Mesenchymal stem cell (in vitro differentiated cells and primary cell): Measurements from ENCODE around the gene SPEN.
"Not testable (repeated sequence)": the region's sequence is repeated elsewhere in the genome, so short reads cannot be mapped to it uniquely, and the experiment has no call there.

Source experiments
- DNase-seq: peaks from one replicate; pipeline ENCODE4 v3.0.0-alpha.2; 2013
- H2AFZ ChIP-seq: one replicate; pipeline ENCODE4 v1.6.1; 2013; ENCODE audit warnings: low read depth, mild to moderate bottlenecking, control low read depth, inconsistent platforms, low read length, moderate library complexity
- H2AK5ac ChIP-seq: 2 replicates; pipeline ENCODE4 v1.6.1; 2013; ENCODE audit warnings: low read length, moderate library complexity, mild to moderate bottlenecking, inconsistent platforms; ENCODE audit not compliant: severe bottlenecking
- H2BK120ac ChIP-seq: one replicate; pipeline ENCODE4 v1.6.1; 2013; ENCODE audit warnings: low read depth, mild to moderate bottlenecking, inconsistent platforms, low read length, moderate library complexity
- H2BK12ac ChIP-seq, 2 experiments: one replicate each; pipeline ENCODE4 v1.6.1; 2013; ENCODE audit warnings: inconsistent platforms in 2 of 2, low read length in 2 of 2, mild to moderate bottlenecking in 2 of 2, moderate library complexity in 2 of 2, control low read depth in 1 of 2
- H2BK15ac ChIP-seq: one replicate; pipeline ENCODE4 v1.6.1; 2013; ENCODE audit warnings: mild to moderate bottlenecking, low read depth, inconsistent platforms; ENCODE audit not compliant: poor library complexity, severe bottlenecking
- H2BK5ac ChIP-seq: 2 replicates; pipeline ENCODE4 v1.6.1; 2013; ENCODE audit warnings: low read depth, mild to moderate bottlenecking, low read length, control low read depth, inconsistent platforms; ENCODE audit not compliant: poor library complexity, severe bottlenecking
- H3K14ac ChIP-seq, 2 experiments: one replicate each; pipeline ENCODE4 v1.6.1; 2013; ENCODE audit warnings: inconsistent platforms in 2 of 2, low read length in 2 of 2, control low read depth in 1 of 2, mild to moderate bottlenecking in 1 of 2, moderate library complexity in 1 of 2
- H3K18ac ChIP-seq, 2 experiments: one replicate each; pipeline ENCODE4 v1.6.1; 2013; ENCODE audit warnings: inconsistent platforms in 2 of 2, low read length in 2 of 2, control low read depth in 1 of 2, low read depth in 1 of 2, mild to moderate bottlenecking in 1 of 2
- H3K23ac ChIP-seq, 2 experiments: one replicate each; pipeline ENCODE4 v1.6.1; 2013; ENCODE audit warnings: inconsistent platforms in 2 of 2, low read length in 2 of 2, mild to moderate bottlenecking in 2 of 2, moderate library complexity in 2 of 2, control low read depth in 1 of 2
- H3K27ac ChIP-seq: 2 replicates; pipeline ENCODE4 v1.5.1; 2013; ENCODE audit warnings: mild to moderate bottlenecking, moderate library complexity, low read length, control low read depth, inconsistent platforms; ENCODE audit not compliant: poor library complexity, severe bottlenecking
- H3K27me3 ChIP-seq, 2 experiments: 2 replicates each; pipeline versions ENCODE4 v1.6.1 to v1.7.0; 2013; ENCODE audit warnings: low read length in 2 of 2, mild to moderate bottlenecking in 2 of 2, moderate library complexity in 2 of 2, control low read depth in 1 of 2, inconsistent platforms in 1 of 2; ENCODE audit not compliant: control insufficient read depth in 1 of 2, insufficient read depth in 1 of 2
- H3K36me3 ChIP-seq, 2 experiments: 2 replicates each; pipeline versions ENCODE4 v1.6.1 to v1.7.0; 2013; ENCODE audit warnings: low read length in 2 of 2, control low read depth in 1 of 2, inconsistent platforms in 1 of 2, low read depth in 1 of 2, mild to moderate bottlenecking in 1 of 2; ENCODE audit not compliant: insufficient read depth in 2 of 2, control insufficient read depth in 1 of 2
- H3K4ac ChIP-seq, 2 experiments: one replicate each; pipeline ENCODE4 v1.6.1; 2013; ENCODE audit warnings: inconsistent platforms in 2 of 2, low read length in 2 of 2, mild to moderate bottlenecking in 2 of 2, moderate library complexity in 2 of 2, control low read depth in 1 of 2, low read depth in 1 of 2
- H3K4me1 ChIP-seq: 2 replicates; pipeline ENCODE4 v1.6.1; 2013; ENCODE audit warnings: low read depth, low read length, control low read depth; ENCODE audit not compliant: control insufficient read depth, insufficient read depth
- H3K4me2 ChIP-seq: 2 replicates; pipeline ENCODE4 v1.6.1; 2013; ENCODE audit warnings: low read length, mild to moderate bottlenecking, inconsistent platforms; ENCODE audit not compliant: poor library complexity, severe bottlenecking
- H3K4me3 ChIP-seq, 2 experiments: 2 replicates each; pipeline versions ENCODE4 v1.5.1 to v1.7.0; 2013; ENCODE audit warnings: low read length in 2 of 2, mild to moderate bottlenecking in 2 of 2, control low read depth in 1 of 2, low read depth in 1 of 2; ENCODE audit not compliant: insufficient read depth in 1 of 2
- H3K79me1 ChIP-seq: replicated peaks from 2 replicates; pipeline ENCODE4 v1.6.1; 2013; ENCODE audit warnings: mild to moderate bottlenecking, control low read depth, low read length, inconsistent platforms; ENCODE audit not compliant: poor library complexity, severe bottlenecking
- H3K9ac ChIP-seq: 2 replicates; pipeline ENCODE4 v1.7.0; 2013; ENCODE audit warnings: mild to moderate bottlenecking, low read length, moderate library complexity
- H3K9me3 ChIP-seq: 2 replicates; pipeline ENCODE4 v1.7.0; 2013; ENCODE audit warnings: mild to moderate bottlenecking, low read length; ENCODE audit not compliant: control insufficient read depth
- H4K8ac ChIP-seq: one replicate; pipeline ENCODE4 v1.6.1; 2013; ENCODE audit warnings: inconsistent platforms, mild to moderate bottlenecking, low read length, moderate library complexity
- H4K91ac ChIP-seq: one replicate; pipeline ENCODE4 v1.6.1; 2013; ENCODE audit warnings: mild to moderate bottlenecking, low read length, inconsistent platforms
- WGBS: methylation state at CpG from one replicate; pipeline ENCODE4 v1.1.7; 2013; ENCODE audit warnings: mixed read lengths; 5-methylcytosine and 5-hydroxymethylcytosine counted together

Gene SPEN

GRCh38 chr1:15911927-15912326 is 64.4 kb downstream of the SPEN start:
- Histone ChIP-seq H2AK5ac (no peak overlapping the region), H2BK15ac (no peak overlapping the region), H3K27me3 (no peaks in the 10 kb centered on the region), H3K4me2 (no peak overlapping the region), H3K14ac (no peak overlapping the region), H2BK120ac (no peak overlapping the region), H3K4me1 (peaks cover 6% of the 10 kb centered on the region), H4K91ac (no peak overlapping the region), H2AFZ (no peak overlapping the region), H3K27ac (no peak overlapping the region), H3K9me3 (no peaks in the 10 kb centered on the region), H4K8ac (no peak overlapping the region), H3K4me3 (no peak overlapping the region), H3K23ac (no peak overlapping the region), H2BK12ac (no peak overlapping the region), H3K79me1 (peaks cover 26% of the 10 kb centered on the region), H3K36me3 (peaks cover 10 to 52% of the 10 kb centered on the region in 2 experiments), H3K9ac (no peak overlapping the region), H2BK5ac (no peak overlapping the region), H3K4ac (no peak overlapping the region), H3K18ac (no peak overlapping the region)
- 95% methylated on average over 2 of the region's 2 CpGs for WGBS
- no peak for DNase-seq

- not testable (repeated sequence) for H3K27ac ChIP-seq, H3K18ac ChIP-seq, H3K9ac ChIP-seq, H3K4ac ChIP-seq, H4K91ac ChIP-seq, H2BK12ac ChIP-seq, H4K8ac ChIP-seq, H3K4me2 ChIP-seq, H3K4me3 ChIP-seq, H2BK5ac ChIP-seq, H3K14ac ChIP-seq, H2BK15ac ChIP-seq, H2AFZ ChIP-seq, H2BK120ac ChIP-seq, DNase-seq, H3K9me3 ChIP-seq, H3K4me1 ChIP-seq, H3K23ac ChIP-seq, H3K27me3 ChIP-seq, H2AK5ac ChIP-seq
- H3K36me3 ChIP-seq, result peaks cover 10 to 59% of the 10 kb centered on the region in 2 experiments
- H3K79me1 ChIP-seq, result peaks cover 32% of the 10 kb centered on the region
- 100% methylated on average over 1 of the region's 3 CpGs for WGBS
These were observed 66.1 kb downstream of the SPEN start for GRCh38 chr1:15913607-15914006.

- Histone ChIP-seq H3K4ac (no peak overlapping the region), H2BK15ac (no peak overlapping the region), H3K4me2 (no peak overlapping the region), H3K14ac (no peak overlapping the region), H3K27me3 (no peaks in the 10 kb centered on the region), H2AK5ac (no peak overlapping the region), H3K9me3 (no peaks in the 10 kb centered on the region), H3K4me1 (peaks cover 8% of the 10 kb centered on the region), H3K79me1 (peaks cover 30% of the 10 kb centered on the region), H3K27ac (peak overlapping the region; percentile 35), H3K23ac (no peak overlapping the region), H3K9ac (peak overlapping the region; percentile 68), H2BK120ac (no peak overlapping the region), H3K4me3 (peak overlapping the region in 1 of 2 experiments; percentile 58), H2AFZ (no peak overlapping the region), H4K8ac (no peak overlapping the region), H4K91ac (no peak overlapping the region), H3K18ac (no peak overlapping the region), H3K36me3 (peaks cover 12 to 51% of the 10 kb centered on the region in 2 experiments), H2BK5ac (no peak overlapping the region), H2BK12ac (no peak overlapping the region)
- peak; percentile 54 for DNase-seq
- WGBS, result 90% methylated on average over 2 of the region's 4 CpGs
These were observed 68.5 kb downstream of the SPEN start for GRCh38 chr1:15915991-15916390.

- H3K4me1 ChIP-seq, result peaks cover 8% of the 10 kb centered on the region
- H3K18ac ChIP-seq, result peak overlapping the region in 1 of 2 experiments; percentile 43
- H3K9ac ChIP-seq, result peak overlapping the region; percentile 68
- DNase-seq, result peak; percentile 57
- no peaks in the 10 kb centered on the region for H3K9me3 ChIP-seq
- H3K14ac ChIP-seq, result no peak overlapping the region
- H3K27ac ChIP-seq, result peak overlapping the region; percentile 13
- H3K23ac ChIP-seq, result peak overlapping the region in 1 of 2 experiments; percentile 83
- no peak overlapping the region for H2AFZ ChIP-seq
- no peak overlapping the region for H2AK5ac ChIP-seq
- H3K4ac ChIP-seq, result no peak overlapping the region
- H2BK15ac ChIP-seq, result no peak overlapping the region
- no peak overlapping the region for H2BK12ac ChIP-seq
- no peaks in the 10 kb centered on the region for H3K27me3 ChIP-seq
- H4K91ac ChIP-seq, result no peak overlapping the region
- WGBS, result 20% methylated on average over 1 of the region's 4 CpGs
- H3K79me1 ChIP-seq, result peaks cover 30% of the 10 kb centered on the region
- H4K8ac ChIP-seq, result no peak overlapping the region
- H3K4me2 ChIP-seq, result no peak overlapping the region
- H3K4me3 ChIP-seq, result peak overlapping the region in 1 of 2 experiments; percentile 58
- no peak overlapping the region for H2BK5ac ChIP-seq
- peaks cover 16 to 51% of the 10 kb centered on the region in 2 experiments for H3K36me3 ChIP-seq
- no peak overlapping the region for H2BK120ac ChIP-seq
These were observed 68.9 kb downstream of the SPEN start for GRCh38 chr1:15916417-15916816.
